HEK293 (cell line): Measurements from ENCODE around the gene KCNK7.

Source experiments
- CTCF ChIA-PET: fragments of 350-600 bp; formaldehyde crosslinking; extraction: SDS; loops from one replicate; lab custom pipeline; 2021; ENCODE audit warnings: antibody characterized with exemption; lab: Yijun Ruan, JAX
- POLR2A ChIA-PET: fragments of 300-600 bp; formaldehyde crosslinking; extraction: SDS; loops from one replicate; lab custom pipeline; 2020; ENCODE audit warnings: antibody characterized with exemption, inconsistent platforms; lab: Yijun Ruan, JAX
- H3K27ac ChIP-seq: fragments of 200-500 bp; sonication (Bioruptor generic); 2 replicates; pipeline ENCODE4 v1.5.1; 2014; ENCODE audit warnings: low read depth, low read length, control low read depth, inconsistent platforms; ENCODE audit errors: extremely low read depth
- H3K36me3 ChIP-seq, 2 experiments: fragments of 200-500 bp in 1 of 2; sonication (Bioruptor generic) in 1 of 2; 1 replicate in 1 of 2; 2 replicates in 1 of 2; pipeline ENCODE4 v1.5.1; 2014 to 2017; ENCODE audit warnings: inconsistent platforms in 2 of 2, low read length in 2 of 2; ENCODE audit not compliant: control insufficient read depth in 2 of 2, insufficient read depth in 1 of 2
- H3K4me1 ChIP-seq: fragments of 200-500 bp; sonication (Bioruptor generic); 2 replicates; pipeline ENCODE4 v1.5.1; 2014; ENCODE audit warnings: mild to moderate bottlenecking, low read length, inconsistent platforms; ENCODE audit not compliant: control insufficient read depth, insufficient read depth
- H3K4me3 ChIP-seq: 2 replicates; pipeline ENCODE4 v1.5.1; 2011; ENCODE audit warnings: low read depth, mild to moderate bottlenecking, control low read depth, low read length, moderate library complexity
- H3K9me3 ChIP-seq: fragments of 200-500 bp; sonication (Bioruptor generic); 2 replicates; pipeline ENCODE4 v1.5.1; 2014; ENCODE audit warnings: low read depth, low read length, inconsistent platforms; ENCODE audit not compliant: control insufficient read depth, insufficient read depth
- BCL11A ChIP-seq: fragments of 450-650 bp; formaldehyde crosslinking; IDR thresholded peaks from 2 replicates; pipeline ENCODE4 v1.5.1; 2016; ENCODE audit warnings: low read depth, missing biosample characterization, missing genetic modification characterization
- CTCF ChIP-seq: fragments of 450-650 bp; formaldehyde crosslinking; IDR thresholded peaks from 2 replicates; pipeline ENCODE4 v1.5.1; 2016; ENCODE audit warnings: missing biosample characterization, missing genetic modification characterization
- HOXC10 ChIP-seq: sonication (generic); formaldehyde crosslinking; IDR thresholded peaks from 2 replicates; pipeline ENCODE4 v1.8.1; 2023; ENCODE audit warnings: mild to moderate bottlenecking, missing genetic modification reagents
- KLF9 ChIP-seq: fragments of 450-650 bp; formaldehyde crosslinking; IDR thresholded peaks from 2 replicates; pipeline ENCODE4 v1.5.1; 2016; ENCODE audit warnings: missing biosample characterization, missing genetic modification characterization, low read depth
- SCRT2 ChIP-seq: fragments of 450-650 bp; formaldehyde crosslinking; IDR thresholded peaks from 2 replicates; pipeline ENCODE4 v1.5.1; 2016; ENCODE audit warnings: missing biosample characterization, missing genetic modification characterization
- SP2 ChIP-seq: fragments of 450-650 bp; formaldehyde crosslinking; IDR thresholded peaks from 2 replicates; pipeline ENCODE4 v1.5.1; 2016; ENCODE audit warnings: missing biosample characterization, missing genetic modification characterization
- TCF7L2 ChIP-seq: IDR thresholded peaks from 2 replicates; pipeline ENCODE4 v1.6.1; 2011; ENCODE audit warnings: low read depth, mild to moderate bottlenecking, inconsistent platforms, low read length, moderate library complexity, borderline replicate concordance
- ZBTB48 ChIP-seq: fragments of 450-650 bp; formaldehyde crosslinking; IDR thresholded peaks from 2 replicates; pipeline ENCODE4 v1.5.1; 2016; ENCODE audit warnings: missing biosample characterization, missing genetic modification characterization
- ZFP3 ChIP-seq: fragments of 450-650 bp; formaldehyde crosslinking; IDR thresholded peaks from 2 replicates; pipeline ENCODE4 v1.5.1; 2016; ENCODE audit warnings: low read depth, missing biosample characterization, missing genetic modification characterization
- ZFP41 ChIP-seq: fragments of 450-650 bp; formaldehyde crosslinking; IDR thresholded peaks from 2 replicates; pipeline ENCODE4 v1.5.1; 2016; ENCODE audit warnings: missing biosample characterization, missing genetic modification characterization, borderline replicate concordance
- ZFP69B ChIP-seq: fragments of 450-650 bp; formaldehyde crosslinking; IDR thresholded peaks from 2 replicates; pipeline ENCODE4 v1.5.1; 2016; ENCODE audit warnings: missing biosample characterization, missing genetic modification characterization
- ZIC2 ChIP-seq: fragments of 450-650 bp; formaldehyde crosslinking; IDR thresholded peaks from 2 replicates; pipeline ENCODE4 v1.5.1; 2016; ENCODE audit warnings: missing biosample characterization, missing genetic modification characterization
- ZNF132 ChIP-seq: fragments of 450-650 bp; formaldehyde crosslinking; IDR thresholded peaks from 2 replicates; pipeline ENCODE4 v1.5.1; 2017; ENCODE audit warnings: missing biosample characterization, missing genetic modification characterization, borderline replicate concordance
- ZNF16 ChIP-seq: fragments of 450-650 bp; formaldehyde crosslinking; IDR thresholded peaks from 2 replicates; pipeline ENCODE4 v1.5.1; 2016; ENCODE audit warnings: low read depth, missing biosample characterization, missing genetic modification characterization
- ZNF169 ChIP-seq: fragments of 450-650 bp; formaldehyde crosslinking; IDR thresholded peaks from 2 replicates; pipeline ENCODE4 v1.5.1; 2016; ENCODE audit warnings: missing biosample characterization, missing genetic modification characterization
- ZNF214 ChIP-seq: fragments of 450-650 bp; formaldehyde crosslinking; IDR thresholded peaks from 2 replicates; pipeline ENCODE4 v1.5.1; 2017; ENCODE audit warnings: missing biosample characterization, mild to moderate bottlenecking, missing genetic modification characterization, borderline replicate concordance
- ZNF280D ChIP-seq: fragments of 450-650 bp; formaldehyde crosslinking; IDR thresholded peaks from 2 replicates; pipeline ENCODE4 v1.5.1; 2016; ENCODE audit warnings: missing biosample characterization, missing genetic modification characterization
- ZNF302 ChIP-seq: fragments of 450-650 bp; formaldehyde crosslinking; IDR thresholded peaks from 2 replicates; pipeline ENCODE4 v1.5.1; 2016; ENCODE audit warnings: missing biosample characterization, missing genetic modification characterization, low read depth
- ZNF394 ChIP-seq: fragments of 450-650 bp; formaldehyde crosslinking; IDR thresholded peaks from 2 replicates; pipeline ENCODE4 v1.5.1; 2016; ENCODE audit warnings: missing biosample characterization, missing genetic modification characterization, mild to moderate bottlenecking, moderate library complexity, borderline replicate concordance
- ZNF521 ChIP-seq: fragments of 450-650 bp; formaldehyde crosslinking; IDR thresholded peaks from 2 replicates; pipeline ENCODE4 v1.5.1; 2017; ENCODE audit warnings: missing biosample characterization, mild to moderate bottlenecking, missing genetic modification characterization
- ZNF610 ChIP-seq: fragments of 450-650 bp; formaldehyde crosslinking; IDR thresholded peaks from 2 replicates; pipeline ENCODE4 v1.5.1; 2016; ENCODE audit warnings: missing biosample characterization, missing genetic modification characterization, borderline replicate concordance
- ZNF623 ChIP-seq: fragments of 450-650 bp; formaldehyde crosslinking; IDR thresholded peaks from 2 replicates; pipeline ENCODE4 v1.5.1; 2016; ENCODE audit warnings: missing biosample characterization, missing genetic modification characterization
- ZNF626 ChIP-seq: fragments of 450-650 bp; sonication (Bioruptor Pico); formaldehyde crosslinking; IDR thresholded peaks from 2 replicates; pipeline ENCODE4 v1.5.1; 2018; ENCODE audit warnings: missing biosample characterization, missing genetic modification characterization, inconsistent platforms
- ZNF629 ChIP-seq: fragments of 450-650 bp; formaldehyde crosslinking; IDR thresholded peaks from 2 replicates; pipeline ENCODE4 v1.5.1; 2017; ENCODE audit warnings: missing biosample characterization, missing genetic modification characterization
- ZNF658 ChIP-seq: fragments of 450-650 bp; formaldehyde crosslinking; IDR thresholded peaks from 2 replicates; pipeline ENCODE4; 2016; ENCODE audit warnings: missing biosample characterization, missing genetic modification characterization
- ZNF677 ChIP-seq: fragments of 450-650 bp; IDR thresholded peaks from 2 replicates; pipeline ENCODE4 v1.5.0; 2018; ENCODE audit warnings: missing biosample characterization, mild to moderate bottlenecking, missing genetic modification characterization, moderate library complexity
- ZNF692 ChIP-seq: fragments of 450-650 bp; formaldehyde crosslinking; IDR thresholded peaks from 2 replicates; pipeline ENCODE4 v1.5.1; 2016; ENCODE audit warnings: missing biosample characterization, missing genetic modification characterization
- ZNF704 ChIP-seq: fragments of 450-650 bp; formaldehyde crosslinking; IDR thresholded peaks from 2 replicates; pipeline ENCODE4 v1.5.1; 2016; ENCODE audit warnings: missing biosample characterization, missing genetic modification characterization
- ZNF768 ChIP-seq: fragments of 450-650 bp; formaldehyde crosslinking; IDR thresholded peaks from 2 replicates; pipeline ENCODE4 v1.5.1; 2018; ENCODE audit warnings: missing biosample characterization, mild to moderate bottlenecking, missing genetic modification characterization

KCNK7 gene

GRCh38 chr11:65588199-65589054, 7.2 kb downstream of the KCNK7 start (continued):
- TF ChIP-seq CTCF (tag by site-specific recombination) (peak; percentile 35; the same call in 1 of the 2 replicates), ZNF16 (tag by site-specific recombination) (no peak), ZNF302 (tag by site-specific recombination) (no peak)

- CTCF ChIA-PET, result interaction anchor here (0.9 to 4.4 kb wide), 7 partner anchors 9 to 45 kb away, joined by 3 to 28 read pairs (median 3); partner anchors contain the start of genes EHBP1L1, FAM89B and KCNK7
- H3K27ac ChIP-seq, result no peak overlapping the region
- TF ChIP-seq TCF7L2 (no peak), ZNF169 (tag by site-specific recombination) (no peak), ZNF704 (tag by site-specific recombination) (no peak), ZNF521 (tag by site-specific recombination) (no peak), ZFP41 (no peak), ZNF692 (tag by site-specific recombination) (peak; percentile 76), SCRT2 (0 out of 2 replicates have a peak, but pooled peaks have one; percentile 28), ZNF214 (tag by site-specific recombination) (no peak), ZFP69B (tag by site-specific recombination) (peak; percentile 75), ZNF623 (tag by site-specific recombination) (no peak), ZNF629 (tag by site-specific recombination) (no peak), ZNF280D (tag by site-specific recombination) (no peak), ZNF16 (tag by site-specific recombination) (no peak), ZNF394 (tag by site-specific recombination) (no peak), SP2 (tag by site-specific recombination) (peak; percentile 34), ZNF768 (tag by site-specific recombination) (no peak), ZFP3 (tag by site-specific recombination) (no peak), ZNF610 (tag by site-specific recombination) (no peak), BCL11A (tag by site-specific recombination) (no peak), ZNF677 (no peak), ZNF132 (tag by site-specific recombination) (no peak), ZIC2 (tag by site-specific recombination) (no peak), ZBTB48 (tag by site-specific recombination) (no peak), ZNF658 (tag by site-specific recombination) (no peak), HOXC10 (CRISPR knock-in tag) (no peak), KLF9 (tag by site-specific recombination) (no peak), ZNF626 (tag by site-specific recombination) (no peak)
- H3K4me1 ChIP-seq, result no peaks in the 10 kb centered on the region
- H3K9me3 ChIP-seq, result no peaks in the 10 kb centered on the region
- POLR2A ChIA-PET, result interaction anchor here (1.0 to 1.8 kb wide), 5 partner anchors 9 to 28 kb away, joined by 3 to 8 read pairs (median 6); partner anchors contain the start of genes EHBP1L1, FAM89B, KCNK7 and PCNX3
- peaks cover 0 to 3% of the 10 kb centered on the region in 2 experiments; a peak in 1 of 3 replicates for H3K36me3 ChIP-seq
- no peak overlapping the region for H3K4me3 ChIP-seq
These were observed 8.9 kb downstream of the KCNK7 start for GRCh38 chr11:65586676-65587075.
